ENCODE data around the gene SRGAP1. TPM values are rescaled to one million over a fixed set of nuclear protein-coding genes. Genes with fewer than 3 reads are reported as not detected.

The SRGAP1 gene
- total RNA-seq, 1 experiment from 2014 or later: 65.0 TPM

DNA sequence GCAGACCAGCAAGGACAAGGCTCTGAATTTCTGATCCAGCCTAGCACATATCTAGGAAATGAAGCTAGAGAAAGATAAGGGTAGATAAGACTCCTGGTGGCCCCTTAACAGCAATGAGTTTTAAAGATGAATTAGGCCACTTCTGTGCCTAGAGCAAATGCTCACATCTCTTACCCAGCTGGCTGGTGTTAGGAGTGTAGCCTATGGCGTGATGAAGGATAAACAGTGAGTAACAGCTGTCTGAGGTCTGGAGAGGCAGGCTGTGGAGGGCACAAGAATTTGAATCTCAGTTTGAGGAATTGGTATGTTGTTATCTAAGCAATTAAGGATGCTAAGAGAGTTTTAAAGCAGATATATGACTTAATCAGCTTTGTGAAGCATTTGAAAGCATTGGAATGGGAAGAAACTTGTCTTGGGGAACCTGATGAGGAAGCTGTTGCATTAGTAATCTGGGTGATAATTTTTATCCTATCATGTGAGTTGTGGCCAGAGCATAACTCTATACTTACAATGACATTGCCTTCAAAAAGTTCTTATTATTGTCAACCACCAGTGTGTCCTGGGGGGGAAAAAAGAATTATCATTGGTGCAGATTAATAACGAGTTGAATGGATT lies 161.8 kb downstream of the SRGAP1 start:
- BruUV-seq (replicated peaks): no TSS peak
- no peak overlapping the region for H3K27ac Mint-ChIP-seq (ENCODE audit: low read depth, unreplicated experiment)
- CTCF ChIA-PET: interaction anchor here (0.6 to 1.1 kb wide), 3 partner anchors 37 to 347 kb away, joined by 3 read pairs; no protein-coding TSS in a partner anchor
- DNase-seq (ENCODE audit: unreplicated experiment): no peak
- no peak overlapping the region for H3K4me3 Mint-ChIP-seq (ENCODE audit: unreplicated experiment)
- peaks cover 14% of the 10 kb centered on the region for H3K36me3 Mint-ChIP-seq (ENCODE audit: insufficient read depth, unreplicated experiment)
- TF ChIP-seq, protein P1, sequence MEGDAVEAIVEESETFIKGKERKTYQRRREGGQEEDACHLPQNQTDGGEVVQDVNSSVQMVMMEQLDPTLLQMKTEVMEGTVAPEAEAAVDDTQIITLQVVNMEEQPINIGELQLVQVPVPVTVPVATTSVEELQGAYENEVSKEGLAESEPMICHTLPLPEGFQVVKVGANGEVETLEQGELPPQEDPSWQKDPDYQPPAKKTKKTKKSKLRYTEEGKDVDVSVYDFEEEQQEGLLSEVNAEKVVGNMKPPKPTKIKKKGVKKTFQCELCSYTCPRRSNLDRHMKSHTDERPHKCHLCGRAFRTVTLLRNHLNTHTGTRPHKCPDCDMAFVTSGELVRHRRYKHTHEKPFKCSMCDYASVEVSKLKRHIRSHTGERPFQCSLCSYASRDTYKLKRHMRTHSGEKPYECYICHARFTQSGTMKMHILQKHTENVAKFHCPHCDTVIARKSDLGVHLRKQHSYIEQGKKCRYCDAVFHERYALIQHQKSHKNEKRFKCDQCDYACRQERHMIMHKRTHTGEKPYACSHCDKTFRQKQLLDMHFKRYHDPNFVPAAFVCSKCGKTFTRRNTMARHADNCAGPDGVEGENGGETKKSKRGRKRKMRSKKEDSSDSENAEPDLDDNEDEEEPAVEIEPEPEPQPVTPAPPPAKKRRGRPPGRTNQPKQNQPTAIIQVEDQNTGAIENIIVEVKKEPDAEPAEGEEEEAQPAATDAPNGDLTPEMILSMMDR (IDR thresholded peaks at IDR 0.05; ENCODE audit: unreplicated experiment): no peak
- H3K9me3 Mint-ChIP-seq (ENCODE audit: unreplicated experiment): peaks cover 8% of the 10 kb centered on the region
- H3K4me1 Mint-ChIP-seq (ENCODE audit: insufficient read depth, unreplicated experiment): peaks cover 10% of the 10 kb centered on the region
- POLR2A ChIA-PET: interaction anchor here (0.7 to 1.8 kb wide), 4 partner anchors 9 to 673 kb away, joined by 3 read pairs; no protein-coding TSS in a partner anchor
- intact Hi-C loops (cut with micrococcal nuclease): no loop called here
- no peaks in the 10 kb centered on the region for H3K27me3 Mint-ChIP-seq (ENCODE audit: insufficient read depth, unreplicated experiment)

DNA sequence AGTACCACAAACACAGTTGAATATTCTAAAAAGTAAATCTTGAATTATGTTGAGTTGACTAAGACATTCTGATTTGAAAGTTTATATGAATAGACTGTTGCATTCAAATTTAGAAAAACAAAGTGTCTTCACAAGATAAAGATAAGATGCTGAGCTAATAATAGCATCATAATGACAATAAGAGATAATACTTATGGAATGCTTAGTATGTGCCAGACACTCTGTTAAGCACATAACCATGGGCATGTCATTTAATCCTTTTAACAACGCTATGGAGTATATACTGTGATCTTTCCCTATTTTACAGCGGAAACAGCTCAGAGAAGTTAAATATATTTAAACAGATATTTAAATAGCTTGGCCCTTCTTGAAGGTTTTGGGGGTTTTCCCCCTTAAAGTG lies 163.4 kb downstream of the SRGAP1 start:
- intact Hi-C loops (cut with micrococcal nuclease): no loop called here
- CTCF ChIA-PET: interaction anchor here (0.6 to 1.2 kb wide), 2 partner anchors 9 to 229 kb away, joined by 3 read pairs; no protein-coding TSS in a partner anchor
- H3K4me1 Mint-ChIP-seq (ENCODE audit: insufficient read depth, unreplicated experiment): peaks cover 10% of the 10 kb centered on the region

DNA sequence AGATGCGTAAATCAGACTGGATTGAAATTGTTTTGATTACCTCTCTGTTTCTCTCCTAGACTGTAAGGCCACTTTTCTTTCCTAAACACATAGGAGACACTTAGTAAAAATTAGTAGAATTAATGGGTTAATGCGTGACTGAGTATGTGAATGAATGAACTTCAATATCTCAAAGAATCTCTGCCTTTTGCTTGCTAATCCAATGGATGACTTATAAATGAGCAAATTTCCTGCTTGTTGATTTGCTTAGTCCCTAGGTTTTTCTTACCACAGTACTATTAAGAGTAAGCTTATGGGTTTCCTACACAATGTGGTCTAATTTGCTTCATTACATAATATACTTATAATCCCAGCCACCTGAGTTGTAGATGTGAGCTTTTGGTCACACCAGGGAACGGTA lies 164.1 kb downstream of the SRGAP1 start:
- H3K9me3 Mint-ChIP-seq (ENCODE audit: unreplicated experiment): no peaks in the 10 kb centered on the region
- ChIA-PET POLR2A (interaction anchor here (0.8 to 1.2 kb wide), 2 partner anchors 26 to 164 kb away, joined by 3 to 4 read pairs; partner anchors contain the start of gene SRGAP1), CTCF (interaction anchor here (0.6 to 1.2 kb wide), 2 partner anchors 10 to 229 kb away, joined by 3 read pairs; no protein-coding TSS in a partner anchor)
- no peak for DNase-seq (ENCODE audit: unreplicated experiment)
- BruUV-seq (replicated peaks): no TSS peak
- no peak overlapping the region for H3K4me3 Mint-ChIP-seq (ENCODE audit: unreplicated experiment)
- intact Hi-C loops (cut with micrococcal nuclease): no loop called here
- peaks cover 6% of the 10 kb centered on the region for H3K36me3 Mint-ChIP-seq (ENCODE audit: insufficient read depth, unreplicated experiment)
- H3K27me3 Mint-ChIP-seq (ENCODE audit: insufficient read depth, unreplicated experiment): no peaks in the 10 kb centered on the region
- peaks cover 10% of the 10 kb centered on the region for H3K4me1 Mint-ChIP-seq (ENCODE audit: insufficient read depth, unreplicated experiment)
- TF ChIP-seq, protein P1 (IDR thresholded peaks at IDR 0.05; ENCODE audit: unreplicated experiment): no peak
- no peak overlapping the region for H3K27ac Mint-ChIP-seq (ENCODE audit: low read depth, unreplicated experiment)

More for the DNA sequence above, 163.4 kb downstream of the SRGAP1 start:
- DNase-seq (ENCODE audit: unreplicated experiment): no peak
- Mint-ChIP-seq H3K9me3 (ENCODE audit: unreplicated experiment) (peaks cover 4% of the 10 kb centered on the region), H3K27ac (ENCODE audit: low read depth, unreplicated experiment) (no peak overlapping the region), H3K27me3 (ENCODE audit: insufficient read depth, unreplicated experiment) (no peaks in the 10 kb centered on the region), H3K36me3 (ENCODE audit: insufficient read depth, unreplicated experiment) (peaks cover 6% of the 10 kb centered on the region), H3K4me3 (ENCODE audit: unreplicated experiment) (no peak overlapping the region)
- TF ChIP-seq, protein P1 (IDR thresholded peaks at IDR 0.05; ENCODE audit: unreplicated experiment): no peak
- no TSS peak for BruUV-seq (replicated peaks)
- POLR2A ChIA-PET: interaction anchor here (0.6 to 1.2 kb wide), 2 partner anchors 34 to 164 kb away, joined by 3 to 4 read pairs; partner anchors contain the start of gene SRGAP1

DNA sequence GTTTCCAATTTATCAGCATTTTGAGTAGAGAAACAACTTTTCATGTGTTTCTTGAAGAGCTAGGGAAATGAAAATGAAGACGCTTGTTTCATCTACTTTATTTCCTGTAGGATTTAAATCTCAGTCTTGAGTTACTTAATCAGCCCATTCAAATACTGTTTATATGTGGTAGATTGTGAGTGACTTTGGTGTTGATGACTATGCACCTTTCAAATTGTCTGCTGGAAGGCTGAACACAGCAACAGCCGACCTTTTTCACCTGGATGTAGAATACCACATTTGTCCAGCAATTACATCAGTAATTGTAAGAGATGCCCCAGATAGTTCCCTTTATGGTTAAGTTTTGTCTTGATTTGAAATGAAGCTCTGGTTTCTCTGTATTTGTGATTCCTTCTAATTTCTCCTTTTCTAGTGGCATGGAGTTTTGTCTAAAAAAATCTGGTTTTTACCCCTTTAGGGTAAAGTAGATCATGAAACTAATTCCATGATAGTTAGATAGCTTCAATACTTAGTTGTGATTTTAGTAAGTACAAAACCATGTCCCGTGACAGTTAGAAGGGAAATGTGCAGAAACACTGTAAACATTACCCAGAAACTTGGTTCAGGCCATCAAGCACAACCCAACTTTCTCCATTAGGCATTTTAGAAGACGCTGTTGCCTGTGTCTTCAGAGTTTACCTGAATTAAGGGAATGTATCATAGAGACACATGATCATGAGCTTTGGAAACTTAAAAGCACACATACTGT lies 165.0 kb downstream of the SRGAP1 start:
- peaks cover 9% of the 10 kb centered on the region for H3K4me1 Mint-ChIP-seq (ENCODE audit: insufficient read depth, unreplicated experiment)
- H3K4me3 Mint-ChIP-seq (ENCODE audit: unreplicated experiment): no peak overlapping the region
- intact Hi-C loops (cut with micrococcal nuclease): no loop called here
- POLR2A ChIA-PET: interaction anchor here (0.6 to 0.8 kb wide), 2 partner anchors 12 to 26 kb away, joined by 3 read pairs; no protein-coding TSS in a partner anchor
- H3K36me3 Mint-ChIP-seq (ENCODE audit: insufficient read depth, unreplicated experiment): peaks cover 3% of the 10 kb centered on the region
- CTCF ChIA-PET: no interaction called here
- BruUV-seq (replicated peaks): no TSS peak
- TF ChIP-seq, protein P1 (IDR thresholded peaks at IDR 0.05; ENCODE audit: unreplicated experiment): no peak
- H3K27ac Mint-ChIP-seq (ENCODE audit: low read depth, unreplicated experiment): no peak overlapping the region
- H3K9me3 Mint-ChIP-seq (ENCODE audit: unreplicated experiment): no peaks in the 10 kb centered on the region
- no peaks in the 10 kb centered on the region for H3K27me3 Mint-ChIP-seq (ENCODE audit: insufficient read depth, unreplicated experiment)
- no peak for DNase-seq (ENCODE audit: unreplicated experiment)
